HG03558 (cell line): ENCODE data around the gene CD80.
A peak's percentile ranks its signal among the peaks of the same experiment; 100 is the strongest.
"Not testable (repeated sequence)": the region's sequence is repeated elsewhere in the genome, so short reads cannot be mapped to it uniquely, and the experiment has no call there.

Source experiments
- ATAC-seq: cut with Tn5 transposase; IDR thresholded peaks from one replicate; pipeline ENCODE4 v1.9.1; 2021; ENCODE audit warnings: moderate number of reproducible peaks; ENCODE audit not compliant: unreplicated experiment; ENCODE audit errors: extremely low read depth

CD80 gene

DNA sequence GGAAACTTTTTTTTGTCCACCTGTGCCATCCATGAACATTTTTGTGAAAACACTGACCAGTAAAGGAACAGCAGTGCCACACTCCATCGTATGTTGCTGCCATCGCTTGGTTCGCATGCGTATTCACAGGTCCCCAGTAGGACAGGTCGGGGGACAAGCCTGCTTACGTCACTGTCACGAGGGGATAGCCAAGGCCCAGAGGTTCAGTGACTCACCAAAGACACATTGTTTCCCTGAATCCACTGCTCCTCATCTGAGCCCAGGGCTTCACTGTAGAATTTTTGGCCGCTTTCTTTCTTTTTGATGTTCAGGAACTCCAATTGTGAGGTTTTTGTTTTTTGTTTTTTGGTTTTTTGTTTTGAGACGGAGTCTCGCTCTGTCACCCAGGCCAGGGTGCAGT is 25.8 kb upstream of the CD80 start:
- ATAC-seq, result no peak

DNA sequence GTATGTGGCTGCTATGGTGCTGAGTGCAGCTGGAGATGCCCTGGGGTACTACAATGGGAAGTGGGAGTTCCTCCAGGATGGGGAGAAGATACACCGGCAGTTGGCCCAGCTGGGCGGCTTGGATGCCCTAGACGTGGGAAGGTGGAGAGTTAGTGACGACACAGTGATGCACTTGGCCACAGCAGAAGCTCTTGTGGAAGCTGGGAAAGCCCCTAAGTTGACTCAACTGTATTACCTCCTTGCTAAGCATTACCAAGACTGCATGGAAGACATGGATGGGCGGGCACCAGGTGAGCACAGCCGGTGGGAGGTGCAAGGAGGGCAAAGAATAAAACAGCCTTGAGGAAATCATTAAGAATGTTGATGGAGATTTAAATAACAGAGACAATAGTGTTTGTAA is 22.8 kb upstream of the CD80 start:
- ATAC-seq, result no peak

DNA sequence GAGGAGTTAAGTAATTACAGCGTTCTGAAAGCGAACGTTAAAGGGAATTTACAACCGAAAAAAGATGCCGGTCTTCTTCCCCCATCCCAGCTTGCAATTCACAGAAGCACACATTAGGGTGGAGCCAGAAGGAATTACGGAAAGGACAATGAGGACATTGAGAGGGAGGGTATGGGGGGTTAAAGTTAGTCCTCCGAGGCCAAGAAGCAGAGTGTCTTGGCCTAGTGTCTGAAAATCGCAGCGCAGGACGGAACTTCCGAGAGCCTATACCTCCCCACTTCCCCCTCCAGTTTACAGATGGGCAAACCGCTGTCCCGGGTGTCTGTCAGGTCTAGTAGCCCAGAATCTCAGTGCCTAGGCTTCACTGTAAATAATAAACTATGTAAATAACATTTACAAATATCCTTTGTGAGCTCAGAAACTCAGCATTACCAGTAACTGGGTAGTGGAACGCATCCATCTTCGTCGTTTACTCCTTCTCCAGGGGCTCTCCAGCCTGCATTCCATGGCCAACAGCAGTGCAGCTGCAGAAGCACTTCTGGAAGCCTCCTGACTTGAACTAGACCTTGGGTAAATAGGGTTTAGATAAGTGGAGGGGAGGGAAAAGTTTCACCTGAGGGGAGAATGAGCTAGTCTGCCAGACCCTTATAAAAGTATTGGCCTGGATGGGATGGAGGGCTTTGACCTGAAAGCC is 20.8 kb upstream of the CD80 start:
- peak; percentile 41 for ATAC-seq

DNA sequence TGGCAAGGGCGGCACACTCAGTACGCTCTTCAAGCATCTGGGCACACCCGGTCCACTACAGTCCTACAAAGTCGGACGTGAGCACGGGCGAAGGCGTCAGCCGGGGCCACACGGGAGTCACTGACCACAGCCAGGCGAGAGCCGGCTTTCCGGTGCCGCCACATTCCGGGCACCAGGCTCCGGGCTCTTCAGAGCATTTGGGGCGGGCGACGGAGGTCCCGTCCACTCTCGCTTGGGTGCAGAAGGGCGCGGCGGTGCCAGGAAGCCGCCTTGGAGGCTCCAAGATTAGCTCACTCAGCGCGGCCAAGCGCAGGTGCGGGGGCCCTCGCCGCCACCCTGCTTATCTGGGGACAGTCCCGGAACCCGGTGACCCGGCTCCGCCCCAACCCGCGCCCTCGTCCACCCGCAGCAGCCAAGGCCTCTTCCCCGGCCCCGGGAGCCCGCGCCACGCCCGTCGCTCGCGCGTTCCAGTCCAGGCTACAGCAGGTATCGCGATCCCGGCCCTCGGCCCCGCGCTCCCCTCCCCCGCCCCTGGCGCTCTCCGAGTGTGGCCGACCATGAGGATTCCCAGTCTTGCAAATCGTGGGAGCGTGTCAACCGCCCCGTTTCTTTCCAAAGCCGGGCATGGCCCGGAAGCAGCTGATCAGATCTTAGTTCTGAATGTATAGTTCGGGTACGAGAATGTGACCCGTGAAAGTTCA is 20.1 kb upstream of the CD80 start, which contains the start of gene ADPRH:
TSS of gene ADPRH (plus strand) at position 127 of the 701 bp plus-strand sequence. CDS start 2,678 bp downstream, outside the sequence.
- ATAC-seq, result peak; percentile 41

DNA sequence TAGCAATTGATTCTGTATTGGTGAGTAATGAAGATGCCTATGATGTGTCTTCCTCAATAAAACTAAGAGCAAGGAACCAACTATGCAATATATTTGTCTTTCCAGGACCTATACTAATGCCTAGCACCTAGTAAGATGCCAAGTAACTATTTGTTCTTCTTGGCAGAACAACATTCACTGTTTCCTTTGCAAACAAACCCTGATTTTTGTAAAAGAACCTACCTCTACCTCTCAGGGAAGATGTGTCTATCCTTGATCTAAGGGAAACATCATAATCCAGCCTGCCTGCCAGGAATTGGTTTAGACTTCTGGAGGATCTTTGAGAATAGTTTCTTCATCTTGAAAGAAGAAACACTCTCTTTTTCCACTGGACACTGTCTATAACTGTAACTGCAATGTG is 16.1 kb upstream of the CD80 start:
- no peak for ATAC-seq

DNA sequence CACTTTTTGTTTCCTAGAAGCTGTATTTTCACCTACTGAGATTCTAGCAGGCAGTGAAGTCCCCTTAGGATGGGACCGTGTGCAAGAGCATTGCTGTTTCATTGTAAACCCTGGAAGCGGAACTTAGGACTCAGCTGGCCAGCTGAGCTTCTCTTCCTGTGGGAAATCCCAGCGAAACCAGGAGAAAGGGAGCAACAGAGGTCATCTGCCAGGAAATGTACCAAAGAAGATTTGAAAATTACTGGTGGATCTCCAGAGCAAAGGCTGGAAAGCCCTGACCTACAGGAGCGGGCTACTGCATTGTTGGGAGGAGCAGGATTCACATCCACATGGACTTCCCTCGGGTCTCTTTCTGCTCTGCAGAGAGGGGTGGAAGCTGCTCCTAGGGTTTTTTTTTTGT is 12.3 kb upstream of the CD80 start:
- no peak for ATAC-seq

DNA sequence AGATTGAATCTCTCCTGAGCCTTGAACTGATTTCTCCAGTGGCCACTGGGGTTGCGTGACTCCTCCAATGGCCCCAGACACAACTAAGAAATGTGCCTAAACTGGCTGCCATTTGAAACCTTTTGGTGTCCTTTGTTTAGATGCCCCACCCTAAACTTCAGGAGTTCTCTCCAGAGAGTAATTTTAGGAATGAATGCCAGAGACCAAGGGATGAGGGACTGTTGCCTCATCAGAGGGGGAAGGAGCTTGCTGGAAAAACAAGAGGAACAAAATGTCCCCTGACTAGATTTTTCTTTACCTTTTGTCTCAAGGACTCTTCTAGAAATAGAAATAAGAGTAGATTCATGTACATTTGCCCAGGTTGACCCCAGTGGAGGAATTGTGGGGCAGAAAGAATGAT is 11.8 kb upstream of the CD80 start:
- no peak for ATAC-seq

DNA sequence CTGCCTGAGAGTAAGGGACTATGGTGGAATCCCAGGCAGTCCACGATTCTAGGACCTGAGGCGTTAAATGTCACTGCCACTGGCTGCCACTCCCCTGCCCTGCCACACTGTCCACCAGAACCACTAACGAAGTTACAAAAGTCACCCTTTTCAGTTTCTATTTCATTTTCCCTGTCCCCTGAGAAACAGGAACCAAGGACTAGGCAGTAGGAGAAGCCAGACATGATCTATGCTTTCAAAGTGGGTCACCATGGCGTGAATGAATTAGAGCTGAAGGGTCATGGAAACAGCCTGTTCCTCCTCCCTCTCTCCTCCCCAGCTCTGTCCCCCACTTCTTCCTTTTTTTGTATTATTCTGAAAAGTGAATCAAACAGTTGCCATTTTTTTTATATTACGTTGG is 10.8 kb upstream of the CD80 start:
- ATAC-seq, result no peak

DNA sequence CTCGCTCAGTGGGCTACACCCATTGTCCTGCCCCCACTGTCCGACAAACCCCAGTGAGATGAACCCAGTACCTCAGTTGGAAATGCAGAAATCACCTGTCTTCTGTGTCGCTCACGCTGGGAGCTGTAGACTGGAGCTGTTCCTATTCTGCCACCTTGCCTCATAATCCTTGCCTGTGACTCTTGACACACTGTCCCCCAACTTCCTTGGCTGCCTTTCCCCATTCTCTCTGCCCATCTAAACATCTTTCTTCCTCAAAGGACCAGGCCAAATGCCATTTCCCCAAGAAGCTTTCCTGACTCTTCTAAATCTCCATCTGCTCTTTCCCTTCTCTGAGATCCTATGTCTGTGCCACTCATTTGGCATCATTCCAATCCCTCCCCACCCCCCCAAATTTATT is 9.7 kb upstream of the CD80 start:
- no peak for ATAC-seq

DNA sequence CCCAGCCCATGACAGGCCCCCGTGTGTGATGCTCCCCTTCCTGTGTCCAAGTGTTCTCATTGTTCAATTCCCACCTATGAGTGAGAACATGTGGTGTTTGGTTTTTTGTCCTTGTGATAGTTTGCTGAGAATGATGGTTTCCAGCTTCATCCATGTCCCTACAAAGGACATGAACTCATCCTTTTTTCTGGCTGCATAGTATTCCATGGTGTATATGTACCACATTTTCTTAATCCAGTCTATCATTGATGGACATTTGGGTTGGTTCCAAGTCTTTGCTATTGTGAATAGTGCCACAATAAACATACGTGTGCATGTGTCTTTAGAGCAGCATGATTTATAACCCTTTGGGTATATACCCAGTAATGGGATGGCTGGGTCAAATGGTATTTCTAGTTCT is 3.9 kb upstream of the CD80 start:
- ATAC-seq, result not testable (repeated sequence)

DNA sequence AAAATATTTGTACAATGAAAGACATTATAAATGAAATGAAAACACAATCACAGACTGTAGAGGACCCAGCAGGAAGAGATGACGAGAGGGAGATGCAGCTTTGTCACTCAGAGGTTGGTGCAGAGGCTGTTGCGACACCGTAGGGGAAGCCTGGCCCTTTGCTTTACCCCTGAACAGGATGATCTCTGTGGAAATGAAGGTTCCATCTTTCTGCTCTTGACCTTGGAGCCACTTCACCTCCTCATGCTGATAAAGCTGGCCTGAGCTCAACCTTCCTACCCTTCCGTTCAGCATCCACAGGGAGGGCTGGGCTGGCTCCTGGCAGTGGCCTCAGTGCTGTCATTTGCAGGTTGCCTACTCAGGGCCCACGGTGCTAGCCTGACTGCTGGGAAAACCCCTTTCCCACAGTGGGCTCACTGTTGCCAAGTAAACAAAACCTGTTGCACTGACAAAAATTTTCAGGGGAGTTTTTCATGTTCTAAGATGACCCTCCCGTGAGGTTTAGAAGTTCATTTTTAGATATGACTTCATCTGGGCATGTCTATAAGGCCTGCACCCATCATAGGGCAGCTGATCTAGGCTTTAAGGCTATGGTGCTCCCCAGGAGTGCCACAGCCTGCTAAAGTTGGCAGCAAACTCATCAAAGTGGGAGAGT is 3.0 kb upstream of the CD80 start:
- ATAC-seq, result peak; percentile 54

DNA sequence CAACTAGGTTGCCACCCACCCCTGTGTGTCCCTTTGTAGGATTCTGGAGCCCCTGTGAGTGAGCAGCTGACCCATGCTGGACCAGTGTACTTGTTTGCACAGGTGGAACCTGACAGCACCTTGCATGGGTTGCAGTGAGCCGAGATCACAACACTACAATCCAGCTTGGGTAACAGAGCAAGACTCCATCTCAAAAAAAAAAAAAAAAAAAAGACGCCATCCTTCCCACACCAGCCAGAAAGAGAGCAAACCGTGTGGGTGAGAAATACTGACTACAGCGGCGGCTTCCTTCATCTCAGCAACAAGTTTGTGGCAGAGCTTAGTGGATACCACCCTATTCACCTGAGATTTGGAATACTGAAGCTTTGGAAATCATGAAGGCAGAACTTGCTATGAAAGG is 746 bp upstream of the CD80 start:
- no peak for ATAC-seq

DNA sequence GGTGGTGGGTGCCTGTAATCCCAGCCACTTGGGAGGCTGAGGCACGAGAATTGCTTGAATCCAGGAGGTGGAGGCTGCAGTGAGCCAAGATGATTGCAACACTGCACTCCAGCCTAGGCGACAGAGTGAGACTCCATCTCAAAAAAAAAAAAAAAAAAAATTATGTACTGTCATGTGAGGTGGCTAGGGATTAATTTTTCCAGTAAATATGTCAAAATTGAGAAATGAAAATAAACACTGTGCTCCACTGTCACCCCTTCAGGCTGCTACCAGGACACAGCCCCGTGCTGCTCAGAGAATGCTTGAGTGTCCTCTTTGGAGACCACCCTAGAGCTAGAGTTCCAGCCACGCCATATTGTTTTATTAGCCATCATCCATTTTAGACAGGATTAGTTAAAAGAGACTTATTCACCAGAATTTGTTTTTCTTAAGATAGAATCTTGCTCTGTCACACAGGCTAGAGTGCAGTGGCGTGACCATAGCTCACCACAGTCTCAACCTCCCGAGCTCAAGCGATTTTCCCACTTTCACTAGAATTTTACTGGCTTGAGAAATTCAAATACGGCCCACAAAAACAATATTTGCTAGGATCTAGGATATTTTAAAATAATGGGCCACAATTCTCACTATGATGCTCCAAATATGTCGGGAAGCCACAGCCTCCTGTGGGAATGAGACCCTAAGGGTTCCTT is 642 bp downstream of the CD80 start:
- no peak for ATAC-seq

DNA sequence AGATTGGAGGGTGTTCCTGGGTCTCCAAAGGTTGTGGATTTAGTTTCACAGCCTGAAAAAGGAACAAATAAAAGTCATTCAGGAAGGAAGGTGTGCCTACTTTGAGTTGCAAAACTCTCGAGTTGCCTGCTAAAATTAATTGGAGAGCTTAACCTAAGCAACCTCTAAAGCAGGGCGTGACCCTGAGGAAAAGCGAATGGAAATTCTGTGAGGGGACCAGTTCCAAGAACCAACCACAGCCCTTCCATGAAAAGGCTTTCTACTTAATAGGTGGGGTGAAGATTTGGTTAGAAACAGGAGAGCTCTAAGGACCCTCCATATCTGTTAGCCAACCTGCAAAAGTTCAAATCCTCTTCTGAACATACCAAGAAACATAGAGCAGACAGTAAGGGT is 1.5 kb downstream of the CD80 start:
- no peak for ATAC-seq

DNA sequence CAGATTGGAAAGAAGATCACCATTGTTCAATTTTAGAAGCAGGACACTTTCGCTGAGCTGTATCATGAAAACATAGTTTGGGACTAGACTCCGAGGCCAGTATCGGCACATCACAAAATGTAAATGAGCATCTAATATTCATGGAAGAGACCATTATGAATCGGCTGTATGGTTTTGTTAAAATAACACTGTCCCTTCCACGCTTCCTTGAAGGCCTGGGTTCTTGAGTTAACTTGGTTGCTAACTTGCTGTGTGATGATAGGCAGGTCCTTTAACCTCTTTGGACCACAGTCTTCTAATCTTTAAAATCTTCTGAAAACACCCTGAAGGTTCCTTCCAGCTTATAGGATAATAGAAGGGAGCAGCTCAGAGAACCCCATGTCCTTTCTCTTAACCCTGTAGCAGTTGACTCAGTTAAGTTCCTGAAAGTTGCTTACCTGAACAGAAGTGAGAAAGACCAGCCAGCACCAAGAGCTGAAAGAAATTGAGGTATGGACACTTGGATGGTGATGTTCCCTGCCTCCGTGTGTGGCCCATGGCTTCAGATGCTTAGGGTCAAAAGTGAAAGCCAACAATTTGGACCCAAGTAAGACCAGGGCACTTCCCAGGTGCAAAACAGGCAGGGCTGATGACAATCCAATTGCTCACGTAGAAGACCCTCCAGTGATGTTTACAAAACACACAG is 2.1 kb downstream of the CD80 start:
- ATAC-seq, result no peak

DNA sequence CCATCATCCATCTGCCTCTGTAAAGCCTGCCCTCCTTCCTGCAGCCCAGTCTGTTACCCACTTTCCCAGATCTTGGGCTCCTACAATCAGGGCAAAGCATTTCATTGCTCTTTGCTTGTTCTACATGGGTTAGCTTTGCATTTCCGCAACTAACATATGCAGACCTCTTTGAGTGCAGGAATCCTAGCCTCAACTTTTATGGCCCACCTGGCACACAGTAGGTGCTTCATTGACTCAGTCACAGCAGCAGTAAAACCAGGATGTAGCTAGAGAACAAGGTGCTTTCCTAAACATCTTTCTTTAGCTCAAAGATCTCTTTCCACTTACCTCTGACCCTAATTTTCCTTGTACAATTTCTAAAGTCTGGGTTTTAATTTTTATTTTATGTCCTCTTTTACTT is 3.5 kb downstream of the CD80 start:
- no peak for ATAC-seq

DNA sequence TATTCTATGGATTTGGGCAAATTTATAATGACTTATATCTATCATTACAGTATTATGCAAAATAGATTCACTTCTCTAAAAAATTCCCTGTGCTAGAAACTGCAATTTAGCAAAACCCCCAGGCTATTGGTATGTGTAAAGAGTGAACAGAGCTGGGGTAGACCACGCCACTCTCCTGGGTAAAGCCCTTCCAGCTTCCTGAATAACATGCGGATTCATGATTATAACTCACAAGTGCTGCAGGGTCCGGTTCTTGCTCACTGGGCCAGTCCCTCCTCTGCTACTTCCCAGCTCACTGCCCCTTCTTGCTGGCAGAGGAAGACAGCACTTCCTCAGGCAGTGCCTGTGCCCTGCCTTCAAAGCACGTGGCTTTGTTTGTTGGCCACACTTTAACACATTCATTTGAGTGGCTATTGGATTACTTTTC is 4.1 kb downstream of the CD80 start:
- no peak for ATAC-seq

DNA sequence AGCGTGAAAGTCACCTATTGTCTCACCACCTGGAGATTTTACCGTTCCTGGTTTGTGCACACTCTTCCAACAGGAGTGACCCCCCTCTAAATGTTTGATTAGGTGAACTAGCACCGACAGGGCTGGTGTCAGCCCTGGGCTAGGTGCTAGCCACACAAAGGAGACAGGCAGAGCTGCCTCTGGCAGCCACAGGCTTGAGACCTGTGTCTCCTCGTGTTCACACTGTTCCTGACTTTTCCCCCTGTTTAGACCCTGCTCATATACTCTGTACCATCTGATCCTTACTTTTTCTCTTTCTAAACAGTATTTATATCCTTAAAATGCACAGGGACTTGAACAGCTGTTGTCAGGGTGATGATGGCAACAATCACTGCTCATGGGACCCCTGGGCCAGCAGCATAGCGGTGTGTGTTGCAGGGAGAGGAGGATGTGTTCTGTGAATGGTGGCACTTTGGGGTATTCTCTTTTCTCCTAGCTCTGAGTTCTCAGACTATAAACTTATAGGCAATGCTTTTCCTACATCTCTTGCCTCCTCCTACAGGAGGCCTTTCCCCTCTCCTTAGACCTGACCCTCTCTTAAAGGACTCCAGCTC is 5.5 kb downstream of the CD80 start:
- no peak for ATAC-seq

DNA sequence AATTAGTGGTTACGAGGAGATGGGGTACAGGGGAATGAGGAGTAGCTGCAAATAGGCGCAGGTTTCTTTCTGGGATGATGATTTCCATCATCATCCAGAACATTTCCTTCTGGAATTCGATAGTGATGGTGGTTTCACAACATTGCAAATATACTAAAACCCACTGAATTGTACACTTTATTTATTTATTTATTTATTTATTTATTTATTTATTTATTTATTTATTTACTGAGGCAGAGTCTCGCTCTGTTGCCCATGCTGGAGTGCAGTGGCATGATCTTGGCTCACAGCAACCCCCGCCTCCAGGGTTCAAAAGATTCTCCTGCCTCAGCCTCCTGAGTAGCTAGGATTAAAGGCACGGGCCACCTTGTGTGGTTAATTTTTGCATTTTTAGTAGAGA is 6.5 kb downstream of the CD80 start:
- ATAC-seq, result not testable (repeated sequence)

DNA sequence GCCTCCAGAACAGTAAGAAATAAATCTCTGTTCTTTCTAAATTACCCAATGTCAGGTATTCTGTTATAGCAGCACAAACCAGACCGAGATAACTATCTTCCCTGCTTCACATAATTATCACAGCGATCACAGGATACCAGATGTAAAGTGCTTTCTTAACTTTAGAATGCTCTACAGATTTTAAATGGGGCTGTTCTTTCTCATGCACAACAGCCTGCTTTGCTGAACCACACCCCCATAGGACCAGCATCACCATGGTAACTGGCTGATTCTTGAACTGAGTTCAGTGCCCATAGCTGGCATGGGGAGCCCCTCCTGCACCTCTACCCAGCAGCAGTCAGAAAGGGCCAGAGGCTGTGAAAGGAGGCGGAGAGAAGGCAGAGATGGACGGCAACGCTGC is 7.8 kb downstream of the CD80 start:
- ATAC-seq, result no peak
